NT2/D1 (cell line): ENCODE measurements around the gene NSMF.

Source experiments
- SUZ12 ChIP-seq: IDR thresholded peaks from 2 replicates; pipeline ENCODE4 v1.6.1; 2011; ENCODE audit not compliant: insufficient read length, insufficient read depth; ENCODE audit errors: extremely low read depth
- YY1 ChIP-seq: IDR thresholded peaks from 2 replicates; pipeline ENCODE4 v1.6.1; 2011; ENCODE audit not compliant: insufficient read length, insufficient read depth
- ZNF274 ChIP-seq: IDR thresholded peaks from 2 replicates; pipeline ENCODE4 v1.6.1; 2011; ENCODE audit warnings: mild to moderate bottlenecking, low read depth, low read length

- no peak for TF ChIP-seq YY1
- TF ChIP-seq ZNF274 = no peak
- TF ChIP-seq SUZ12 = no peak
Observed at GRCh38 chr9:137437691-137438590, 21.2 kb downstream of the NSMF start.
